ENCODE results near the gene PRRT2.
"Not testable (repeated sequence)": the region's sequence is repeated elsewhere in the genome, so short reads cannot be mapped to it uniquely, and the experiment has no call there.

PRRT2 gene

DNA sequence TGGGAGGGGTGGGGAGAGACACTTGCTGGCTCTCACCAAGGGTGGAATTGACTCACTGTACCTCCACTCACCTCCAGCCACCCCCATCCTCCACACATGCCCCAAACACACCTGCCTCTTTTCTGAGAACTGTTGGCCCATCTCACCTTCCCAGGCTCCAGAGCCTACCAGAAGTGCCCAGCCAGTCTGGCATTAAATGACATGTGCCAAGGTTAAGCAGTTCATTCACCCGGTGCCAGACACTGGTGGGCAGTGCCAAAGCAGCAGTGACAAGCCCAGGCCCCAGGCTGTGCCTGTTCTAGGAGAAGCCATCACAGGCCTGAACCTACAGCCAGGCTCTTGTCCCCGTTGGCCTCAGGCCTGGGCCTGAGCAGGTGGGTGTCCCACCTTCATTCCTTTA is 19.5 kb downstream of the PRRT2 start:
- no peak for DNase-seq (ENCODE audit: low read depth, low spot score)
- Histone ChIP-seq H3K9me3 (ENCODE audit: low read depth, low read length) (no peaks in the 10 kb centered on the region), H3K36me3 (ENCODE audit: insufficient read depth, low read length) (no peaks in the 10 kb centered on the region), H3K27ac (no peak overlapping the region), H3K4me3 (no peak overlapping the region), H3K9ac (ENCODE audit: insufficient read length) (no peak overlapping the region)
- TF ChIP-seq EZH2 (IDR thresholded peaks at IDR 0.05) (no peak), POLR2AphosphoS5 (IDR thresholded peaks at IDR 0.05; ENCODE audit: borderline replicate concordance, low read depth, low read length) (no peak), FOXP2 (optimal IDR thresholded peaks at IDR 0.05; ENCODE audit: control extremely low read depth, extremely low read length, insufficient read depth) (no peak)

DNA sequence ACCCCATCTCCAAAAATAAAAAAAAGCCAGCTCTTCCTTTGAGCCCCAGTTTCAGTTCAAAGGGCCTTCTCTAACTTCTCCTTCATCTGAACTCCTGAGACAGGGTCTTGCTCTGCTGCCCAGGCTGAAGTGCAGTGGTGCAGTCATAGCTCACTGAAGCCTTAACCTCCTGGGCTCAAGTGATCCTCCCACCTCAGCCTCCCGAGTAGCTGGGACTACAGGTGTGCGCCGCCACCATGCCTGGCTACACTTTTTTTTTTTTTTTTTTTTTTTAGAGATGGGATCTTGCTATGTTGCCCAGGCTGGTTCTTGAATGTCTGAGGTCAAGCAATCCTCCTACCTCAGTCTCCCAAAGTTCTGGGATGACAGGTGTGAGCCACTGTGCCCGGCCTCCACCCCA is 21.2 kb downstream of the PRRT2 start:
- not testable (repeated sequence) for H3K36me3 ChIP-seq (ENCODE audit: insufficient read depth, low read length); H3K27ac ChIP-seq; H3K4me3 ChIP-seq; H3K9me3 ChIP-seq (ENCODE audit: low read depth, low read length); DNase-seq (ENCODE audit: low read depth, low spot score); H3K9ac ChIP-seq (ENCODE audit: insufficient read length)

DNA sequence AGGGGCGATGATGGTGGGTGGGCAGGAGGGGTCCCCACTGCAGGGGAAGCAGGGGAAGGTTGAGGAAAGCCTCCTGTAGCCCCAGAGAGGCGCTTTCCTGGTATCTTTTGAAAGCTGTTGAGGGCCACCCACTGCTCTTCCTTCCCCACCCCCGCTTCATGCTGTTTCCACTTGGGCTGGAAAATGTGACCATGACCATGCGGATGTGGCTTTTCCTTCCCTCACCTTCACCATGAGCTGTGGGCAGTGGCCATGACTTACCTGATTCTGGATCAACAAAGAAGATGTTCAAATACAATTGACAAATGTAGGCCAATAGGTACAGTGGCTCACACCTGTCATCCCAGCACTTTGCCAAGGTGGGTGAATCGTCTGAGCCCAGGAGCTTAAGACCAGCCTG is 22.1 kb downstream of the PRRT2 start:
- no peaks in the 10 kb centered on the region for H3K9me3 ChIP-seq (ENCODE audit: low read depth, low read length)
- TF ChIP-seq POLR2AphosphoS5 (IDR thresholded peaks at IDR 0.05; ENCODE audit: borderline replicate concordance, low read depth, low read length) (no peak), EZH2 (IDR thresholded peaks at IDR 0.05) (no peak), FOXP2 (optimal IDR thresholded peaks at IDR 0.05; ENCODE audit: control extremely low read depth, extremely low read length, insufficient read depth) (no peak)
- no peak overlapping the region for H3K9ac ChIP-seq (ENCODE audit: insufficient read length)
- H3K27ac ChIP-seq, result no peak overlapping the region
- DNase-seq (ENCODE audit: low read depth, low spot score), result no peak
- H3K4me3 ChIP-seq, result no peak overlapping the region
- no peaks in the 10 kb centered on the region for H3K36me3 ChIP-seq (ENCODE audit: insufficient read depth, low read length)

DNA sequence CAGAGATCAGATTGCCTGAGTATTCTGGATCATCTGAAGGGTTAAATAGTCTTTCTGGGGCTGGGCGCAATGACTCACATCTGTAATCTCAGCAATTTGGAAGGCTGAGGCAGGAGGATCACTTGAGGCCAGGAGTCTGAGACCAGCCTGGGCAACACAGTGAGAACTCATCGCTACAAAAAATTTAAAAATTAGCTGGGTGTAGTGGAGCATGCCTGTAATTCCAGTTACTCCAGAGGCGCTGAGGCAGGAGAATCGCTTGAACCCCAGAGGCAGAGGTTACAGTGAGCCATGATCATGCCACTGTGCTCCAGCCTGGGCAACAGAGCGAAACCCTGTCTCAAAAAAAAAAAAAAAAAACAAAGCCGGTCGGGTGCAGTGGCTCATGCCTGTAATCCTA is 23.9 kb downstream of the PRRT2 start:
- Histone ChIP-seq H3K36me3 (ENCODE audit: insufficient read depth, low read length) (no peaks in the 10 kb centered on the region), H3K27ac (no peak overlapping the region), H3K4me3 (no peak overlapping the region), H3K9ac (ENCODE audit: insufficient read length) (no peak overlapping the region), H3K9me3 (ENCODE audit: low read depth, low read length) (no peaks in the 10 kb centered on the region)
- no peak for TF ChIP-seq EZH2 (IDR thresholded peaks at IDR 0.05)
- TF ChIP-seq POLR2AphosphoS5 (IDR thresholded peaks at IDR 0.05; ENCODE audit: borderline replicate concordance, low read depth, low read length), result no peak
- no peak for TF ChIP-seq FOXP2 (optimal IDR thresholded peaks at IDR 0.05; ENCODE audit: control extremely low read depth, extremely low read length, insufficient read depth)
- no peak for DNase-seq (ENCODE audit: low read depth, low spot score)

DNA sequence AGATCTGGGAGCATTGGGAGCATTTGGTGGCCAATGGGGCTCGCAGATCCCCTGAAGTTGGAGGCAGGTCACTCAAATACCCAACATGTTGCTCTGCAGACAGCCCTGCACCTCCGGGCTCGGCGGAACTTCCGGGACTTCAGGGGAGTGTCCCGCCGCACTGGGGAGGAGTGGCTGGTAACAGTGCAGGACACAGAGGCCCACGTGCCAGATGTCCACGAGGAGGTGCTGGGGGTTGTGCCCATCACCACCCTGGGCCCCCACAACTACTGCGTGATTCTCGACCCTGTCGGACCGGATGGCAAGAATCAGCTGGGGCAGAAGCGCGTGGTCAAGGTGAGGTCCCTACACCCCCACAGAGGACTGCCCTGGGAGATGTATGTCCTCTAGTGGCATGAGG is 24.6 kb downstream of the PRRT2 start:
- H3K9me3 ChIP-seq (ENCODE audit: low read depth, low read length), result no peaks in the 10 kb centered on the region
- no peak overlapping the region for H3K27ac ChIP-seq
- no peaks in the 10 kb centered on the region for H3K36me3 ChIP-seq (ENCODE audit: insufficient read depth, low read length)
- no peak overlapping the region for H3K9ac ChIP-seq (ENCODE audit: insufficient read length)
- no peak overlapping the region for H3K4me3 ChIP-seq
- TF ChIP-seq EZH2 (IDR thresholded peaks at IDR 0.05), result no peak
- no peak for TF ChIP-seq POLR2AphosphoS5 (IDR thresholded peaks at IDR 0.05; ENCODE audit: borderline replicate concordance, low read depth, low read length)
- TF ChIP-seq FOXP2 (optimal IDR thresholded peaks at IDR 0.05; ENCODE audit: control extremely low read depth, extremely low read length, insufficient read depth), result no peak
- DNase-seq (ENCODE audit: low read depth, low spot score), result no peak

DNA sequence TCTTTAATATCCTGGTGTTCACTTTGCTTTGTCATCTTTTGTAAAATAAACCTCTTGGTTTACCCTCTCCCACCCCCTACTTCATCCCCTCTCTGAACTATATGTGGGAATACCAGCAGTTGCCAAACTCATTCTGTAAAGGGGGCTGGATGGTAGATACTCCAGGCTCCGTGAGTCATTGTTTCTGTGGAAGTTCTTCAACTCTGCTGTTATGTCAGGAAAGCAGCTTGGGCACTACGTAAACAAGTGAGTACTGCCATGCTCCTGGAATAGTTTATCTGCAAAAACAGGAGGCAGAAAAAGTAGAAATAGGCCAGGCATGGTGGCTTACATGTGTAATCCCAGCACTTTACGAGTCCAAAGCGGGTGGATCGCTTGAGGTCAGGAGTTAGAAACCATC is 25.8 kb downstream of the PRRT2 start:
- Histone ChIP-seq H3K4me3 (no peak overlapping the region), H3K9ac (ENCODE audit: insufficient read length) (no peak overlapping the region), H3K27ac (no peak overlapping the region), H3K36me3 (ENCODE audit: insufficient read depth, low read length) (no peaks in the 10 kb centered on the region), H3K9me3 (ENCODE audit: low read depth, low read length) (no peaks in the 10 kb centered on the region)
- TF ChIP-seq POLR2AphosphoS5 (IDR thresholded peaks at IDR 0.05; ENCODE audit: borderline replicate concordance, low read depth, low read length) (no peak), FOXP2 (optimal IDR thresholded peaks at IDR 0.05; ENCODE audit: control extremely low read depth, extremely low read length, insufficient read depth) (no peak), EZH2 (IDR thresholded peaks at IDR 0.05) (no peak)
- DNase-seq (ENCODE audit: low read depth, low spot score), result no peak

DNA sequence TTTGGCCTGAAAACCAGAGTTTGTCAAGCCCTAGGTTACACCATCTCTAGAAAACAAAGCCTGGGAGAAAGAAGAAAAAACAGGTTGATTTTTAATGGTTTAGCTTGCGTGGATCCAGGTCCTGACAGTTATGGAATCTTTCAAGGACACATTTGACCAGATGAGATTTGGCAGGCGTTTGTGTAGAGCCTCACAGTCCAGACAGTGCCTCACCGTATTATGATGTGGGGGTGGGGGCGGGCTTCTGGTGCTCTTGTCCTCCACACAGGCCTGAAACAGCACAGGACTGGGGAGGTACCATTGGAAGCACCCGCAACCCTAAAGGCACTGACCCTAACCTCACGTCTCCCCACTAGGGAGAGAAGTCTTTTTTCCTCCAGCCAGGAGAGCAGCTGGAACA is 27.8 kb downstream of the PRRT2 start:
- Histone ChIP-seq H3K9ac (ENCODE audit: insufficient read length) (no peak overlapping the region), H3K27ac (no peak overlapping the region), H3K4me3 (no peak overlapping the region), H3K9me3 (ENCODE audit: low read depth, low read length) (no peaks in the 10 kb centered on the region), H3K36me3 (ENCODE audit: insufficient read depth, low read length) (no peaks in the 10 kb centered on the region)
- no peak for TF ChIP-seq POLR2AphosphoS5 (IDR thresholded peaks at IDR 0.05; ENCODE audit: borderline replicate concordance, low read depth, low read length)
- TF ChIP-seq EZH2 (IDR thresholded peaks at IDR 0.05), result no peak
- no peak for TF ChIP-seq FOXP2 (optimal IDR thresholded peaks at IDR 0.05; ENCODE audit: control extremely low read depth, extremely low read length, insufficient read depth)
- DNase-seq (ENCODE audit: low read depth, low spot score), result no peak

DNA sequence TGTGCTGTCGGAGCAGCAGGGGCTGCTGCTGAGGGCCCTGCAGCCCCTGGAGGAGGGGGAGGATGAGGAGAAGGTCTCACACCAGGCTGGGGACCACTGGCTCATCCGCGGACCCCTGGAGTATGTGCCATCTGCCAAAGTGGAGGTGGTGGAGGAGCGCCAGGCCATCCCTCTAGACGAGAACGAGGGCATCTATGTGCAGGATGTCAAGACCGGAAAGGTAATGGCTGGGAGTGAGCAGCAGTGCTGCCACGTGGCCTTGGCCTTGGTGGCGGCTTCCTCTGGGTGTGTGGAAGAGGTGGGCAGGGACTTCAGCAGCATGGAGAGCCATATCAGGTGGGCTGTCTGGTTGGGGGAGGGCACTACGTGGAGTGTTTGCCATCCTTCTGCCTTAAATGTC is 28.2 kb downstream of the PRRT2 start:
- no peak for TF ChIP-seq EZH2 (IDR thresholded peaks at IDR 0.05)
- no peak for TF ChIP-seq FOXP2 (optimal IDR thresholded peaks at IDR 0.05; ENCODE audit: control extremely low read depth, extremely low read length, insufficient read depth)
- TF ChIP-seq POLR2AphosphoS5 (IDR thresholded peaks at IDR 0.05; ENCODE audit: borderline replicate concordance, low read depth, low read length), result no peak
- Histone ChIP-seq H3K36me3 (ENCODE audit: insufficient read depth, low read length) (no peaks in the 10 kb centered on the region), H3K9me3 (ENCODE audit: low read depth, low read length) (no peaks in the 10 kb centered on the region), H3K4me3 (no peak overlapping the region), H3K9ac (ENCODE audit: insufficient read length) (no peak overlapping the region), H3K27ac (no peak overlapping the region)
- DNase-seq (ENCODE audit: low read depth, low spot score), result no peak

DNA sequence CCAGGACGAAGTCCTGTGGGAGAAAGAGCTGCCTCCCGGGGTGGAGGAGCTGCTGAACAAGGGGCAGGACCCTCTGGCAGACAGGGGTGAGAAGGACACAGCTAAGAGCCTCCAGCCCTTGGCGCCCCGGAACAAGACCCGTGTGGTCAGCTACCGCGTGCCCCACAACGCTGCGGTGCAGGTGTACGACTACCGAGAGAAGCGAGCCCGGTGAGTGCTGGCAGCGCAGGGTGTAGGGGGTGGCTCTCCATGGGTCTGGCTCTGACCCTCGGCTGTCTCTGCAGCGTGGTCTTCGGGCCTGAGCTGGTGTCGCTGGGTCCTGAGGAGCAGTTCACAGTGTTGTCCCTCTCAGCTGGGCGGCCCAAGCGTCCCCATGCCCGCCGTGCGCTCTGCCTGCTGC is 29.6 kb downstream of the PRRT2 start:
- Histone ChIP-seq H3K4me3 (no peak overlapping the region), H3K36me3 (ENCODE audit: insufficient read depth, low read length) (no peaks in the 10 kb centered on the region), H3K9me3 (ENCODE audit: low read depth, low read length) (no peaks in the 10 kb centered on the region), H3K9ac (ENCODE audit: insufficient read length) (no peak overlapping the region), H3K27ac (no peak overlapping the region)
- DNase-seq (ENCODE audit: low read depth, low spot score), result no peak
- no peak for TF ChIP-seq EZH2 (IDR thresholded peaks at IDR 0.05)
- TF ChIP-seq FOXP2 (optimal IDR thresholded peaks at IDR 0.05; ENCODE audit: control extremely low read depth, extremely low read length, insufficient read depth), result no peak
- no peak for TF ChIP-seq POLR2AphosphoS5 (IDR thresholded peaks at IDR 0.05; ENCODE audit: borderline replicate concordance, low read depth, low read length)
